SK-N-MC (cell line): Measurements from ENCODE around the gene GAK.

Source experiments
- DNase-seq: peaks from one replicate; pipeline ENCODE4 v3.0.0-alpha.2; 2011; ENCODE audit warnings: low read depth, low spot score
- H3K27ac ChIP-seq: fragments of 200-600 bp; sonication (generic); 2 replicates; pipeline ENCODE4 v1.5.1; 2016; ENCODE audit warnings: mixed run types
- H3K36me3 ChIP-seq: fragments of 200-600 bp; sonication (generic); 2 replicates; pipeline ENCODE4 v1.6.1; 2017; ENCODE audit warnings: antibody characterized with exemption, low read length, mixed read lengths; ENCODE audit not compliant: insufficient read depth
- H3K4me3 ChIP-seq: fragments of 200-600 bp; sonication (generic); 2 replicates; pipeline ENCODE4 v1.5.1; 2016
- H3K9ac ChIP-seq: fragments of 200-600 bp; sonication (generic); 2 replicates; pipeline ENCODE4 v1.8.0; 2017; ENCODE audit warnings: mixed run types, mixed read lengths; ENCODE audit not compliant: insufficient read length
- H3K9me3 ChIP-seq: fragments of 200-600 bp; sonication (generic); 2 replicates; pipeline ENCODE4 v1.6.1; 2017; ENCODE audit warnings: low read depth, mild to moderate bottlenecking, antibody characterized with exemption, low read length, moderate library complexity, mixed read lengths
- EZH2 ChIP-seq: fragments of 200-600 bp; sonication (generic); IDR thresholded peaks from one replicate; pipeline ENCODE4 v1.6.1; 2017; ENCODE audit warnings: antibody characterized with exemption
- FOXP2 ChIP-seq: optimal IDR thresholded peaks from 2 replicates; pipeline ENCODE3; 2011; ENCODE audit warnings: mild to moderate bottlenecking, moderate library complexity; ENCODE audit not compliant: insufficient read depth; ENCODE audit errors: extremely low read length, control extremely low read depth
- POLR2AphosphoS5 ChIP-seq: IDR thresholded peaks from 2 replicates; pipeline ENCODE4 v1.6.1; 2012; ENCODE audit warnings: mild to moderate bottlenecking, low read depth, low read length, borderline replicate concordance

The GAK gene

GRCh38 chr4:909131-909571 lies 23.0 kb downstream of the GAK start:
- Histone ChIP-seq H3K9me3 (no peaks in the 10 kb centered on the region), H3K36me3 (no peaks in the 10 kb centered on the region; the same call in 1 of the 2 replicates), H3K4me3 (no peak overlapping the region), H3K9ac (no peak overlapping the region), H3K27ac (no peak overlapping the region)
- TF ChIP-seq FOXP2 (no peak), EZH2 (no peak), POLR2AphosphoS5 (no peak)
- no peak for DNase-seq

GRCh38 chr4:907691-908425 lies 24.3 kb downstream of the GAK start:
- Histone ChIP-seq H3K27ac (no peak overlapping the region), H3K9me3 (no peaks in the 10 kb centered on the region), H3K9ac (no peak overlapping the region), H3K36me3 (no peaks in the 10 kb centered on the region; the same call in 1 of the 2 replicates), H3K4me3 (no peak overlapping the region)
- TF ChIP-seq EZH2 (no peak), POLR2AphosphoS5 (no peak), FOXP2 (no peak)
- DNase-seq = no peak

- no peak overlapping the region for H3K4me3 ChIP-seq
- no peak overlapping the region for H3K27ac ChIP-seq
- TF ChIP-seq EZH2 (no peak), FOXP2 (no peak), POLR2AphosphoS5 (no peak)
- no peaks in the 10 kb centered on the region; the same call in 1 of the 2 replicates for H3K36me3 ChIP-seq
- H3K9me3 ChIP-seq = no peaks in the 10 kb centered on the region
- H3K9ac ChIP-seq = no peak overlapping the region
- no peak for DNase-seq
Observed at GRCh38 chr4:907103-907400, 25.1 kb downstream of the GAK start.

DNA sequence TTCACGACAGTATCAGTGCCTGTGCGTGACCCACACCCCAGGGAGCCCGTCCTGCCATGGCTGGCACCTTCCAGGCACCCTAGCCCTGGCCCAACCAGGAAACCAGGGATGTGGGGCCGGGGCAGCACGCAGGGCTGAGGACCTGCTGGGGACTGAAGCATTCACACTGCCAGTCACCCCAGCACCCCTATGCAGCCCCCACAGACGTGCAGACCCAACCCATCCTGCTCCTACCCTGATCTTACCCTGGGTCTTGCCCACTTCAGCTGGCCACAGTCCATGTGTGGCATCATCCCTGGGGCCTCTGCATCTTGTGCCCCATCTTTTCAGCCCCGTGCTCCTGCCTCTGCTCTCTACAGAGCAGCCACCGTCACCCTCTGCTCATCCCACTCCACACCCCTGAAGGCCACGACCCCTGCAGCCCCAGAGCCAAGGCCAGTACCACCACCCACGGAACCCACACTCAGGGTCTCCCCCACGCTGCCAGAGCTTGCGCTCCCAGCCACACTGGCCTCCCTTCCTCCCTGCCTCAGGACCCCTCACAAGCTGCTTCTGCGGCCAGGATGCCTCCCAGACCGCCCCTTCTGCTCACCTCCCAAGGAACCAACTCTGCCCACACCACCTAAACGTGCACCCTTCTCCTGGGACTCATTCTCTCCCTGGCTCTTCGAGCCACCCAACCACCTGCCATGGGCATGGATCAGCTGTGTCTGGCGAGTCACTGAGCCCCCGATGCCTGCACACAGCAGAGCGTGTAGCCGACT lies 25.6 kb downstream of the GAK start:
- TF ChIP-seq EZH2 = no peak
- DNase-seq = no peak
- H3K4me3 ChIP-seq = no peak overlapping the region
- H3K27ac ChIP-seq = no peak overlapping the region
- H3K36me3 ChIP-seq = no peaks in the 10 kb centered on the region; the same call in 1 of the 2 replicates
- H3K9ac ChIP-seq = no peak overlapping the region
- H3K9me3 ChIP-seq = no peaks in the 10 kb centered on the region

DNA sequence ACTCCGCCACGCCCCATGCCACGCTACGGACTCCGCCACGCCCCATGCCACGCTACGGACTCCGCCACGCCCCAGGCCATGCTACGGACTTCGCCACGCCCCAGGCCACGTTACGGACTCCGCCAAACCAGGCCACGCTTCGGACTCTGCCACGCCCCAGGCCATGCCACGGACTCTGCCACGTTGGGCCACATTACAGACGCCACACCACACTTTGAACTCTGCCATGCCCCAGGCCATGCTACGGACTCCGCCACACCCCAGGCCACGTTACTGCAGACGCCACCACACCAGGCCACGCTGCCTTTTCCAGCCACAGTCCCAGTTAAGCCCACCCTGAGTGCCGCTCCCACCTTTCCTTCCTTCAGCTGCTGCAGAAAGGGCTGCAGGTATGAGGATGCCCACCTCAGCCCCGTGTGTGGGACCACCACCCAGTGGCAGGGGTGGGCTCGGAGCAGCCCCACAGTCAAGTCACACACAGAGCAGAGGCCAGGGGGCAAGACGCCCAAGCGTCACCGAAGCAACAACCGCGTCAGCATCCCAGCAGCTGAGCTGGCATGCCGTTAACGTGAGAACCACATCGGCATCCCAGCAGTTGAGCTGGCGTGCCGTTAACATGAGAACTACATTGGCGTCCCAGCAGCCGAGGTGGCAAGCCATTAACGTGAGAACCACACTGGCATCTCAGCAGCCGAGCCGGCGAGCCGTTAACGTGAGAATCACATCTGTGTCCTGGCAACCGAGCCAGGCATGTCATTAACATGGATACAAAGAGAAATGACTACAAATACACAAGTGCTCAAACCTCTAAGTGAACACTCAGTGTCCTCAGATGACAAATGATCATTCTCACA lies 26.4 kb downstream of the GAK start:
- H3K9me3 ChIP-seq = no peaks in the 10 kb centered on the region
- no peak overlapping the region for H3K4me3 ChIP-seq
- TF ChIP-seq EZH2 = no peak
- no peak for TF ChIP-seq FOXP2
- TF ChIP-seq POLR2AphosphoS5 = no peak
- no peaks in the 10 kb centered on the region; the same call in 1 of the 2 replicates for H3K36me3 ChIP-seq
- no peak overlapping the region for H3K27ac ChIP-seq
- H3K9ac ChIP-seq = no peak overlapping the region
- DNase-seq = no peak

GRCh38 chr4:903066-904046 lies 28.8 kb downstream of the GAK start:
- Histone ChIP-seq H3K9ac (no peak overlapping the region), H3K9me3 (no peaks in the 10 kb centered on the region), H3K36me3 (no peaks in the 10 kb centered on the region; the same call in 1 of the 2 replicates), H3K27ac (no peak overlapping the region), H3K4me3 (no peak overlapping the region)
- DNase-seq = no peak
- no peak for TF ChIP-seq EZH2

- H3K9ac ChIP-seq = no peak overlapping the region
- H3K9me3 ChIP-seq = no peaks in the 10 kb centered on the region
- H3K36me3 ChIP-seq = no peaks in the 10 kb centered on the region; the same call in 1 of the 2 replicates
- TF ChIP-seq EZH2 (no peak), POLR2AphosphoS5 (no peak), FOXP2 (no peak)
- DNase-seq = no peak
- H3K4me3 ChIP-seq = no peak overlapping the region
- no peak overlapping the region for H3K27ac ChIP-seq
Observed at GRCh38 chr4:901192-901910, 30.8 kb downstream of the GAK start.

DNA sequence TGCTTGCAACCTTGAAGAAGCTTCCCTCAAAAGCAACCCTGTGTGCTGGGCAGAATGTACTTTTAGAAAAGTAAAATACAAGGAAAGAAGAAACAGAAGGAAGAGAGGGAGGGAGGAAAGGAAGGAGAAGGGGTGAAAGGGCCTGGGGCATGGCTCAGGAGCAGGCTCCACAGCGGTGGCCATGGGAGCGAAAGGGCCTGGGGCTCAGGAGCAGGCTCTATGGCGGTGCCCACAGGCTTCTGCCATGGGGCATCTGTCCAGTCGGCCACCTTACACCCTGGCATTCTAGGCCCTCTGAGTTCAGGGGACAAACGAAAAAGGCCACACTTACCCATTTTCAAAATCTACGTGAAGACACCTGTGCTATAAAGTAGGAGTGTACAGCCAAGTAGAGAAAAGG lies 31.4 kb downstream of the GAK start:
- Histone ChIP-seq H3K36me3 (no peaks in the 10 kb centered on the region), H3K27ac (no peak overlapping the region), H3K9ac (no peak overlapping the region), H3K4me3 (no peak overlapping the region), H3K9me3 (no peaks in the 10 kb centered on the region)
- no peak for TF ChIP-seq EZH2
- TF ChIP-seq POLR2AphosphoS5 = no peak
- no peak for TF ChIP-seq FOXP2
- no peak for DNase-seq
